GM19328 (cell line): ENCODE data around the gene MAN1A1.

ENCODE experiments used
- ATAC-seq: cut with Tn5 transposase; IDR thresholded peaks from one replicate; pipeline ENCODE4 v1.9.1; 2021; ENCODE audit warnings: mild to moderate bottlenecking, moderate library complexity; ENCODE audit not compliant: unreplicated experiment

MAN1A1 gene

DNA sequence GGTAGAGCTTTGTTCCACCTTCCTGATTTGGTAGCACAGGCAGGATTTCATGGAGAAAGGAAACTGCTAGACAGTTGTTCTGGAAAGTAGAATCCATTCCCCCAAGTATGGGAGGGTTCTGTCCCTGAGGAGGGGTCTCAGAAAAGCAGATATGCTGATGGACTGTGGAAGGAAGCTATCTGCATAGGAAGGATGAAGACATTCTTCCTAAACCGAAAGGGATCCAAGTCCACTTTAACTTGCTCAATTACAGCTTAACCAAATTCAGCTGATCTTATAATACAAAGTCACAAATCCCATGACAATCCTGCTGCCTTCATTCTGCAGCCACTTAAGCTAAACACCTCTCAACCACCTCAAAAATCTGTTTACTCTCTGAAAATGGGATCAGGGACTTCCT is 2.6 kb downstream of the MAN1A1 start:
- no peak for ATAC-seq

GRCh38 chr6:119346450-119346849 is 3.1 kb downstream of the MAN1A1 start:
- no peak for ATAC-seq

GRCh38 chr6:119345114-119345513 is 4.4 kb downstream of the MAN1A1 start:
- no peak for ATAC-seq

GRCh38 chr6:119344306-119344705 is 5.3 kb downstream of the MAN1A1 start:
- ATAC-seq, result no peak

GRCh38 chr6:119343573-119344146 is 5.9 kb downstream of the MAN1A1 start:
- ATAC-seq, result no peak

- no peak for ATAC-seq
Measured at GRCh38 chr6:119343167-119343566, 6.4 kb downstream of the MAN1A1 start.

GRCh38 chr6:119342430-119342829 is 7.1 kb downstream of the MAN1A1 start:
- no peak for ATAC-seq

GRCh38 chr6:119340796-119341487 is 8.6 kb downstream of the MAN1A1 start:
- ATAC-seq, result no peak

DNA sequence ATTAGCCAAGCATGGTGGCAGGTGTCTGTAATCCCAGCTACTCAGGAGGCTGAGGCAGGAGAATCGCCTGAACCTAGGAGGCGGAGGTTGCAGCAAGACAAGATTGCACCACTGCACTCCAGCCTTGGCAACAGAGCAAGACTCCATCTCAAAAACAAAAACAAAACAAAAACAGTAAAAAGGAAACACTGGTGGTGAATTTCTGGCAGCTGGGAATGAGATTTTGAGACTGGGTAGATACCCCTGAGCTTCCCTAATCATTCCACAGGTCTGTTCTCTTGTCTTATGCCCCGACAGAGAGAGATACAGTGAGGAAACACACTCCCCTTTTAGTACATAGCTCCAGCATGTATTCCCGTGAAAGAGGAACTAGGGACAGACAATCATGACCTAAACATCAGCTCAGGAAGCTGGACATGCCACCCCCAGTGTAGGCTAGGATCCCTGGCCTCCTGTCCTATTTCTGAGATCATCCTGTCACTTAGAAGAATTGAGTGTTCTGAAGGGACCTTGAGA is 9.6 kb downstream of the MAN1A1 start:
- ATAC-seq, result no peak

DNA sequence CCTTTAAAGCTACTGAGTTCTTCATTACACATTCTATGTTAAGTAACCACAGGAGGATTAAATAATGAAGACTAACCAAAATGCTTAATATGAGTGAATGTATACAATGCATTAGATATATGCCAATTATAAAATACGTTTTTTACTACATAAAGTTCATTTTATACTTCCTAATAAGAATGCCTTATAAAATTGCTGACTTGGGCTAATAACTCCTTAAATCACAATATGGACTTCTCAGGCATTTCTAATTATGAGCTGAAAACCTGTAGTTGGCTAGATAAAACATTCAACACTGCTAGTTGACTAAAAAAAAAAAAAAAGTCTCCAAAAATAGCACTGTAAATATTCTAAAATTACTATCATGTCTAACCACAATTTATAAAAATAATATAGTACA is 11.8 kb downstream of the MAN1A1 start:
- no peak for ATAC-seq

GRCh38 chr6:119337252-119337651 is 12.3 kb downstream of the MAN1A1 start:
- ATAC-seq, result no peak

GRCh38 chr6:119334535-119335264 is 14.9 kb downstream of the MAN1A1 start:
- ATAC-seq, result no peak

- no peak for ATAC-seq
Measured at GRCh38 chr6:119333707-119334295, 15.8 kb downstream of the MAN1A1 start.

DNA sequence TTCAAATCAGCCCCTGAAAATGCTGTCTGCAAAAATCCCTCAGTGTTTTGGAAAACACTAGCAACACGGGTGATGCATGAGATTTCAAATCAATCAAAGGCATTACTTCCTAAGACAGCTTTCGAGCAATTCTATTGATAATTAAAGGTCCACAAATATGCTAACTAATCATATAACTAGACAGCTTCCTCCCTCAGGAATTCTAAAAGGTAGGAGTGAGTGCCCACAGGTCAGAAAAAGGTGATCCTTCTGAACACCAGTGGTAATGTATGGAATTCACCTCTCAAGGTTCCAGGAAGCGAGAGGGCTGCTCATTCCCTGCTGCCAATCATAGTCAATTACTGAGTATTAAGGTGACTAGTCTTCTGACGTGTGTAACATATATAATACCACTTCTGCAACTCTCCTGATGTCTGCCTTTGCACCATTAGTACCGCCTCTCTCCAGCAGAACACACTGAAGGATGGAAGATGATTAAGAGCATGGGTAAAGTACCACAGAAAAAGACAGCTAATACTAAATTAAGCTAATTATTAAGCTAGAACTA is 16.4 kb downstream of the MAN1A1 start:
- ATAC-seq, result no peak

DNA sequence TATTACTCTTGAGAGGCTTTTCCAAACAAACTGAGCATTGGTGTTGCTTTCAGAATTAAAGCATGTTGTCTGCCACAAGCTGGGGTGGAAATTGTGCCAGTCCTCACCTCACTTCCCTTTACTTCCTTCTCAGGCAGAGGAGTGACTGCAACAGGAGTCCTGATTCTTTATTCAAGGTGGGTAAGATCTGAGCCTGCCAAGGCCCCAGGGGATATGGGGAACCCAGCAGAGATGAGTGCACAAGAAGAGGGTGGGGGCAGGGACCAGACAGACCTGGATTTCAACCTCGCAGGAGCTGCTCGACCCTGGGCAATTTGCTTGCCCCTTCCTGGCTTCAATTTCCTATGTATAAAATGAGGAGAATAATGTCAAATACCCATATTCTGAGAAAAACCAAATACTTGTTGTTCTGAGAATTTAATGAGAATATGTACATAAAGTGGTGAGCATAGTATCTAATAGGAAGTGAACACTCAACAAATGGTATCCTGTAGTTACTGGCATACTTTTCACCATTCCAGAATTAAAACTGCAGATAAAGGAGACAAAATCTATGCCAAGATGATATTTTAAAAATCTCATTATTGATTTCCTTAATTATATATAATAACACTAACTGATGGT is 17.8 kb downstream of the MAN1A1 start:
- ATAC-seq, result no peak

- ATAC-seq, result no peak
Measured at GRCh38 chr6:119330520-119331113, 18.9 kb downstream of the MAN1A1 start.

DNA sequence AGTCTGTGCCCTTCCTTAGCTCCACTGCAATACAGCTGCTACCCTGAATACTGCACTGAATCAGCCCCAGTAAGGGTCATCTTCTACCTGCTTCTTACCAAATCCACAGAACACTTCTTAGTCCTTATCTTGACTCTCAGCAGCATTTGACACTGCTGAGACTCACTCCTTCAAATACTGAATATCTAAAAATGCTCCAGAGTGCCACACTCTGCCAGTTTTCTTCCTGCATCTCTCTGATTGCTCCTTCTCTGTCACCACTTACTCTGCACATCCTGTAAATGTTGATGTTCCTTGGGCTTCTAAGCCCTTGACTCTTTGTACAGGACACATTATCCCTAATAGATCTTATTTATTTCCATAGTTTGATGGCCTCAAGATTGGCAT is 19.8 kb downstream of the MAN1A1 start:
- no peak for ATAC-seq

DNA sequence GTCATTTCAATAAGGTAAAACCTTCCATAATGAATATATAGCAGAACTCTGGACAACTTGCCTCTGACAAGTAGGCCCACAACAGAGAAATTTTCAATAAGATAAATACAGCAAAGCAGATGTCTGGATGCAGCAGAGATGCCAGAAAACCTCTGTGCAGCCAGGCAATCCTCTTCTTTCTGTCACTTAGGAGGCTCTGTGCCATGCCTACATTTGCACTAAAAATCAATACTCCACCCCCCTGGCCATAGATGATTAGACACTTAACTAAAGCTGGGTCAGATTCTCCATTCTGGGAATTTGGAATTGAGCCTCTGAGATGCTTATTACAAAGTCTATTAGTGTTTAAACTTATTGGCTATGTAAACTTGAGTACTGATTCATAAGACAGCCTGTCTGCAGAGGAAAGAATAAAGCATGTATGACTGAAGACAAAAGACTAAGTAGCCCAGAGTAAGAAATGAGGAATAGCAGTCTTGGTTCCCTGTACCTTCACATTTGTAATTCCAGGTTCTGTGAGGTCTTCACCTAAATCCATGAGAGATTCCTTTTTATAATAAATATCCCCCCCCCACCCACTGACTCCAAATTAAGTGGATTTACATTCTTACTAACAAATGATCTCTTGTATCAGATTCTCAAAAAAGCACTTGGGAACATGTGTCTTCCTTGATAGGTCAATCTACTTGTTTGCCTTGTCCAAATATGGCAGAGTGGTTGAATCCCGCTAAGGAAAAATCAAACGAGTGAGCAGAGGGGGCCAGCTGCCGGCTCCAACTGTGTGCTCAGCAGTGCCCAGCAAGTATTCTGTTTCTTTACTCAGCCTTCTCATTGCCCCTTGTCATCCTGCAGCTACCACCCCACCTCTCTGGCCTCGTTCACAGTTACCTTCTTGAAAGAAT is 20.4 kb downstream of the MAN1A1 start:
- ATAC-seq, result no peak

GRCh38 chr6:119328254-119328653 is 21.3 kb downstream of the MAN1A1 start:
- no peak for ATAC-seq
